Urinary bladder (tissue), 4 donors: Measurements from ENCODE around the gene CTCF. TPM values are rescaled to one million over a fixed set of nuclear protein-coding genes. Genes with fewer than 3 reads are reported as not detected.

Source experiments
- DNase-seq: peaks from one replicate; pipeline ENCODE4 v3.0.0-alpha.2; 2015; ENCODE audit errors: extremely low spot score
- H3K27ac ChIP-seq: one replicate; pipeline ENCODE4 v1.5.1; 2013; ENCODE audit warnings: low read depth, mild to moderate bottlenecking, moderate library complexity
- H3K36me3 ChIP-seq: one replicate; pipeline ENCODE4 v1.6.1; 2013; ENCODE audit warnings: mild to moderate bottlenecking, moderate library complexity; ENCODE audit not compliant: insufficient read depth
- H3K4me1 ChIP-seq: one replicate; pipeline ENCODE4 v1.6.1; 2013; ENCODE audit warnings: mild to moderate bottlenecking, moderate library complexity; ENCODE audit not compliant: insufficient read depth
- H3K4me3 ChIP-seq: one replicate; pipeline ENCODE4 v1.5.1; 2013; ENCODE audit warnings: low read depth, low read length
- WGBS: extraction: QIAGEN DNeasy Blood & Tissue Kit; methylation state at CpG from one replicate; pipeline ENCODE4 v1.1.7; 2013; 5-methylcytosine and 5-hydroxymethylcytosine counted together
- polyA plus RNA-seq: library from polyadenylated mRNA; stranded (reverse); fragments of 200-250 nt; gene quantifications from one replicate; pipeline ENCODE4 v1.2.3, GENCODE V29; 2013
- total RNA-seq: library from RNA; depleted of rRNA; stranded (reverse); fragments of >200 nt; gene quantifications from one replicate; pipeline ENCODE4 v1.2.3, GENCODE V29; 2014
- donor health status: healthy with polysubstance abuse.
- donor health status: healthy.

The CTCF gene
- total and polyA plus RNA-seq, 2 donors = 29.2 to 35.5 TPM

- H3K4me3 ChIP-seq = no peak overlapping the region
- no peak overlapping the region for H3K27ac ChIP-seq
- H3K36me3 ChIP-seq = no peaks in the 10 kb centered on the region
- 15% methylated on average over 34 of the region's 34 CpGs for WGBS
- no peak for DNase-seq
- H3K4me1 ChIP-seq = no peaks in the 10 kb centered on the region
Observed at GRCh38 chr16:67649494-67649931, 87.2 kb downstream of the CTCF start.

GRCh38 chr16:67650023-67650422 is 87.7 kb downstream of the CTCF start:
- H3K36me3 ChIP-seq = no peaks in the 10 kb centered on the region
- no peak overlapping the region for H3K4me3 ChIP-seq
- WGBS = 65% methylated on average over 8 of the region's 8 CpGs
- H3K4me1 ChIP-seq = no peaks in the 10 kb centered on the region
- no peak overlapping the region for H3K27ac ChIP-seq
- DNase-seq = no peak

GRCh38 chr16:67651039-67651438 is 88.7 kb downstream of the CTCF start:
- no peaks in the 10 kb centered on the region for H3K4me1 ChIP-seq
- no peak overlapping the region for H3K27ac ChIP-seq
- no peak for DNase-seq
- no peaks in the 10 kb centered on the region for H3K36me3 ChIP-seq
- 90% methylated on average over 7 of the region's 7 CpGs for WGBS
- no peak overlapping the region for H3K4me3 ChIP-seq

GRCh38 chr16:67651847-67652246 is 89.5 kb downstream of the CTCF start:
- no peak overlapping the region for H3K4me3 ChIP-seq
- H3K36me3 ChIP-seq = no peaks in the 10 kb centered on the region
- no peaks in the 10 kb centered on the region for H3K4me1 ChIP-seq
- no peak for DNase-seq
- no peak overlapping the region for H3K27ac ChIP-seq
- 85% methylated on average over 4 of the region's 4 CpGs for WGBS

- WGBS = 12% methylated on average over 59 of the region's 59 CpGs
- no peaks in the 10 kb centered on the region for H3K36me3 ChIP-seq
- H3K4me3 ChIP-seq = peak overlapping the region; percentile 40
- H3K27ac ChIP-seq = no peak overlapping the region
- DNase-seq = no peak
- no peaks in the 10 kb centered on the region for H3K4me1 ChIP-seq
Observed at GRCh38 chr16:67652578-67653127, 90.3 kb downstream of the CTCF start.

- Histone ChIP-seq H3K4me1 (no peaks in the 10 kb centered on the region), H3K4me3 (peak overlapping the region; percentile 40), H3K36me3 (no peaks in the 10 kb centered on the region), H3K27ac (no peak overlapping the region)
- 9% methylated on average over 68 of the region's 68 CpGs for WGBS
- no peak for DNase-seq
Observed at GRCh38 chr16:67653128-67653788, 90.9 kb downstream of the CTCF start.

- 28% methylated on average over 25 of the region's 25 CpGs for WGBS
- Histone ChIP-seq H3K36me3 (no peaks in the 10 kb centered on the region), H3K4me1 (no peaks in the 10 kb centered on the region), H3K4me3 (no peak overlapping the region), H3K27ac (no peak overlapping the region)
- no peak for DNase-seq
Observed at GRCh38 chr16:67653789-67654402, 91.6 kb downstream of the CTCF start.

- Histone ChIP-seq H3K4me1 (no peaks in the 10 kb centered on the region), H3K27ac (no peak overlapping the region), H3K4me3 (no peak overlapping the region), H3K36me3 (no peaks in the 10 kb centered on the region)
- no peak for DNase-seq
- WGBS = 55% methylated on average over 30 of the region's 30 CpGs
Observed at GRCh38 chr16:67654403-67654911, 92.1 kb downstream of the CTCF start.

GRCh38 chr16:67655363-67655762 is 93.0 kb downstream of the CTCF start:
- Histone ChIP-seq H3K36me3 (no peaks in the 10 kb centered on the region), H3K4me1 (no peaks in the 10 kb centered on the region), H3K4me3 (no peak overlapping the region), H3K27ac (no peak overlapping the region)
- WGBS = 71% methylated on average over 4 of the region's 4 CpGs
- DNase-seq = no peak

GRCh38 chr16:67656344-67657016 is 94.2 kb downstream of the CTCF start:
- DNase-seq = no peak
- Histone ChIP-seq H3K36me3 (no peaks in the 10 kb centered on the region), H3K4me1 (no peaks in the 10 kb centered on the region), H3K4me3 (no peak overlapping the region), H3K27ac (no peak overlapping the region)
- whole genome bisulfite sequencing = 80% methylated on average over 9 of the region's 9 CpGs

- no peak for DNase-seq
- no peak overlapping the region for H3K27ac ChIP-seq
- no peaks in the 10 kb centered on the region for H3K36me3 ChIP-seq
- no peak overlapping the region for H3K4me3 ChIP-seq
- no peaks in the 10 kb centered on the region for H3K4me1 ChIP-seq
- 91% methylated on average over 16 of the region's 16 CpGs for WGBS
Observed at GRCh38 chr16:67657017-67657608, 94.8 kb downstream of the CTCF start.

- Histone ChIP-seq H3K36me3 (no peaks in the 10 kb centered on the region), H3K27ac (no peak overlapping the region), H3K4me1 (no peaks in the 10 kb centered on the region), H3K4me3 (no peak overlapping the region)
- no peak for DNase-seq
- WGBS = 92% methylated on average over 18 of the region's 18 CpGs
Observed at GRCh38 chr16:67657751-67658518, 95.6 kb downstream of the CTCF start.
